Measurements from ENCODE around the gene TMC1.

GRCh38 chr9:72661401-72662135 lies 140.2 kb downstream of the TMC1 start:
- TF ChIP-seq FOXK2 (IDR thresholded peaks at IDR 0.05) (no peak), SUPT20H (IDR thresholded peaks at IDR 0.05; ENCODE audit: borderline replicate concordance, control insufficient read depth, low read depth, low read length) (no peak), REST (IDR thresholded peaks at IDR 0.05; ENCODE audit: low read depth, low read length) (no peak), GABPA (IDR thresholded peaks at IDR 0.05; ENCODE audit: low read depth) (no peak), PAX5 (IDR thresholded peaks at IDR 0.05; ENCODE audit: borderline replicate concordance, low read depth, low read length) (no peak), POLR2A (IDR thresholded peaks at IDR 0.05; ENCODE audit: low read depth, low read length) (no peak), FOS (IDR thresholded peaks at IDR 0.05; ENCODE audit: borderline replicate concordance, extremely low read depth, insufficient read length) (no peak), NFIC (IDR thresholded peaks at IDR 0.05; ENCODE audit: low read depth, low read length) (no peak), CHD2 (IDR thresholded peaks at IDR 0.05; ENCODE audit: borderline replicate concordance, low read depth, low read length) (no peak), GATAD2B (conservative IDR thresholded peaks at IDR 0.05; ENCODE audit: low read depth) (no peak), KDM1A (IDR thresholded peaks at IDR 0.05; ENCODE audit: borderline replicate concordance) (no peak)
- TF ChIP-seq, protein P1, sequence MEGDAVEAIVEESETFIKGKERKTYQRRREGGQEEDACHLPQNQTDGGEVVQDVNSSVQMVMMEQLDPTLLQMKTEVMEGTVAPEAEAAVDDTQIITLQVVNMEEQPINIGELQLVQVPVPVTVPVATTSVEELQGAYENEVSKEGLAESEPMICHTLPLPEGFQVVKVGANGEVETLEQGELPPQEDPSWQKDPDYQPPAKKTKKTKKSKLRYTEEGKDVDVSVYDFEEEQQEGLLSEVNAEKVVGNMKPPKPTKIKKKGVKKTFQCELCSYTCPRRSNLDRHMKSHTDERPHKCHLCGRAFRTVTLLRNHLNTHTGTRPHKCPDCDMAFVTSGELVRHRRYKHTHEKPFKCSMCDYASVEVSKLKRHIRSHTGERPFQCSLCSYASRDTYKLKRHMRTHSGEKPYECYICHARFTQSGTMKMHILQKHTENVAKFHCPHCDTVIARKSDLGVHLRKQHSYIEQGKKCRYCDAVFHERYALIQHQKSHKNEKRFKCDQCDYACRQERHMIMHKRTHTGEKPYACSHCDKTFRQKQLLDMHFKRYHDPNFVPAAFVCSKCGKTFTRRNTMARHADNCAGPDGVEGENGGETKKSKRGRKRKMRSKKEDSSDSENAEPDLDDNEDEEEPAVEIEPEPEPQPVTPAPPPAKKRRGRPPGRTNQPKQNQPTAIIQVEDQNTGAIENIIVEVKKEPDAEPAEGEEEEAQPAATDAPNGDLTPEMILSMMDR (IDR thresholded peaks at IDR 0.05 in 2 of 3, conservative IDR thresholded peaks at IDR 0.05 in 1 of 3; ENCODE audit: control insufficient read depth in 2 of 3, extremely low read depth in 1 of 3, insufficient read depth in 1 of 3, low read depth in 3 of 3, low read length in 3 of 3), result no peak
- TF ChIP-seq, protein P2, sequence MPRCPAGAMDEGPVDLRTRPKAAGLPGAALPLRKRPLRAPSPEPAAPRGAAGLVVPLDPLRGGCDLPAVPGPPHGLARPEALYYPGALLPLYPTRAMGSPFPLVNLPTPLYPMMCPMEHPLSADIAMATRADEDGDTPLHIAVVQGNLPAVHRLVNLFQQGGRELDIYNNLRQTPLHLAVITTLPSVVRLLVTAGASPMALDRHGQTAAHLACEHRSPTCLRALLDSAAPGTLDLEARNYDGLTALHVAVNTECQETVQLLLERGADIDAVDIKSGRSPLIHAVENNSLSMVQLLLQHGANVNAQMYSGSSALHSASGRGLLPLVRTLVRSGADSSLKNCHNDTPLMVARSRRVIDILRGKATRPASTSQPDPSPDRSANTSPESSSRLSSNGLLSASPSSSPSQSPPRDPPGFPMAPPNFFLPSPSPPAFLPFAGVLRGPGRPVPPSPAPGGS (IDR thresholded peaks at IDR 0.05; ENCODE audit: borderline replicate concordance, insufficient read depth, low read depth, low read length, poor library complexity, severe bottlenecking), result no peak

All from GM12878 (cell line).